ENCODE measurements around the gene KDM6A. TPM values are rescaled to one million over a fixed set of nuclear protein-coding genes. Genes with fewer than 3 reads are reported as not detected.

Gene KDM6A
- total RNA-seq, 4 donors from 2014 or later: 24.4 to 29.7 (median 26.8) TPM

DNA sequence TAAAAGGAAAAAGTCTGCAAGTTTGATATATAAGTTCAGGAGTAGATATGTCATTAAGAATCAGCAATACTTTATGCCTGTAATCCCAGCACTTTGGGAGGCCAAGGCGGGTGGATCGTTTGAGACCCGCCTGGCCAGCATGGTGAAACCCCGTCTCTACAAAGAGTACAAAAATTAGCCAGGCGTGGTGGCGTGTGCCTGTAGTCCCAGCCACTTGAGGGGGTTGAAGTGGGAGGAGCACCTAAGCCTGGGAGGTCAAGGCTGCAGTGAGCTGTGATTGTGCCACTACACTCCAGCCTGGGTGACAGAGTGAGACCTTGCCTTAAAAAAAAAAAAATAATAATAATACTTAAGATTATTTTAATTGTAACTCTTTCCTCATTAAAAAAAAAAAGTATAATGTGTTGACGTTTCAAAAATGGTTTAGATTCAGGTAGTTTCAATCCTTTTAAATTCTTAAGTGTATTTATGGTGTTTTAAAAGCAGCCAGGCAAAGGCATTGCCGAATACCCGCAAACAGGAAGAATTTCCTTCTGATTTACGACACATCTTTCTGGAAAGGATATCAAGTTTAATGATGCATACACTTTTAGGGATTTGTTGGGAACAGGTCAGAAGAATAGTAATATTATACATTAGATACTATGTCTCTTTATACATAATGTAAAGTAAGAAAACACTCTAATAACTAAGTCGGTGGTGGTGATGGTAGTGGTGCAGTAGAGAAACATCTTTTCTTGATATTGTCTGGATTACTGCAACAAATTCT lies 80.9 kb downstream of the KDM6A start:
- Histone ChIP-seq H3K27me3 (no peaks in the 10 kb centered on the region), H3K4me1 (peaks cover 3 to 22% (median 6%) of the 10 kb centered on the region in 3 donors), H3K36me3 (no peaks in the 10 kb centered on the region), H3K4me3 (no peak overlapping the region), H3K27ac (no peak overlapping the region), H3K9me3 (no peaks in the 10 kb centered on the region)
- intact Hi-C loops (cut with DNase I): no loop called here
- 62 to 81% methylated on average over 9 to 11 of the region's 11 CpGs for WGBS, 2 donors
- TF ChIP-seq, protein P1, sequence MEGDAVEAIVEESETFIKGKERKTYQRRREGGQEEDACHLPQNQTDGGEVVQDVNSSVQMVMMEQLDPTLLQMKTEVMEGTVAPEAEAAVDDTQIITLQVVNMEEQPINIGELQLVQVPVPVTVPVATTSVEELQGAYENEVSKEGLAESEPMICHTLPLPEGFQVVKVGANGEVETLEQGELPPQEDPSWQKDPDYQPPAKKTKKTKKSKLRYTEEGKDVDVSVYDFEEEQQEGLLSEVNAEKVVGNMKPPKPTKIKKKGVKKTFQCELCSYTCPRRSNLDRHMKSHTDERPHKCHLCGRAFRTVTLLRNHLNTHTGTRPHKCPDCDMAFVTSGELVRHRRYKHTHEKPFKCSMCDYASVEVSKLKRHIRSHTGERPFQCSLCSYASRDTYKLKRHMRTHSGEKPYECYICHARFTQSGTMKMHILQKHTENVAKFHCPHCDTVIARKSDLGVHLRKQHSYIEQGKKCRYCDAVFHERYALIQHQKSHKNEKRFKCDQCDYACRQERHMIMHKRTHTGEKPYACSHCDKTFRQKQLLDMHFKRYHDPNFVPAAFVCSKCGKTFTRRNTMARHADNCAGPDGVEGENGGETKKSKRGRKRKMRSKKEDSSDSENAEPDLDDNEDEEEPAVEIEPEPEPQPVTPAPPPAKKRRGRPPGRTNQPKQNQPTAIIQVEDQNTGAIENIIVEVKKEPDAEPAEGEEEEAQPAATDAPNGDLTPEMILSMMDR (IDR thresholded peaks at IDR 0.05): no peak
- TF ChIP-seq POLR2A (IDR thresholded peaks at IDR 0.05): no peak
- no peak for DNase-seq

- intact Hi-C loops (cut with DNase I): no loop called here
Measured at GRCh38 chrX:44954562-44954961, 81.6 kb downstream of the KDM6A start.

GRCh38 chrX:44957848-44958247 lies 84.9 kb downstream of the KDM6A start:
- Histone ChIP-seq H3K4me3 (no peak overlapping the region), H3K27ac (no peak overlapping the region), H3K9me3 (no peaks in the 10 kb centered on the region), H3K36me3 (no peaks in the 10 kb centered on the region), H3K27me3 (no peaks in the 10 kb centered on the region), H3K4me1 (peaks cover 0 to 9% (median 2%) of the 10 kb centered on the region in 3 donors)
- intact Hi-C loops (cut with DNase I): no loop called here
- DNase-seq: no peak
- 100% methylated on average over 1 of the region's 2 CpGs; no CpG with 5 or more reads in 1 of the 2 donors for WGBS, 2 donors
- TF ChIP-seq POLR2A (IDR thresholded peaks at IDR 0.05): no peak
- TF ChIP-seq, protein P1 (IDR thresholded peaks at IDR 0.05): no peak

More at GRCh38 chrX:44954562-44954961, 81.6 kb downstream of the KDM6A start:
- Histone ChIP-seq H3K9me3 (no peaks in the 10 kb centered on the region), H3K27ac (no peak overlapping the region), H3K36me3 (no peaks in the 10 kb centered on the region), H3K27me3 (no peaks in the 10 kb centered on the region), H3K4me1 (peaks cover 3 to 22% (median 6%) of the 10 kb centered on the region in 3 donors), H3K4me3 (no peak overlapping the region)
- WGBS, 2 donors: 63 to 85% methylated on average over 3 of the region's 3 CpGs
- no peak for TF ChIP-seq POLR2A (IDR thresholded peaks at IDR 0.05)
- TF ChIP-seq, protein P1 (IDR thresholded peaks at IDR 0.05): no peak
- DNase-seq: no peak

- WGBS, 2 donors: 80 to 89% methylated on average over 1 of the region's 1 CpG
- Histone ChIP-seq H3K36me3 (peaks cover 0 to under 1% (median 0%) of the 10 kb centered on the region in 3 donors), H3K4me1 (peaks cover 0 to 9% (median 2%) of the 10 kb centered on the region in 3 donors), H3K9me3 (no peaks in the 10 kb centered on the region), H3K27ac (no peak overlapping the region), H3K4me3 (no peak overlapping the region), H3K27me3 (no peaks in the 10 kb centered on the region)
- no peak for DNase-seq
- intact Hi-C loops (cut with DNase I): no loop called here
- TF ChIP-seq, protein P1 (IDR thresholded peaks at IDR 0.05): no peak
- TF ChIP-seq POLR2A (IDR thresholded peaks at IDR 0.05): no peak
Measured at GRCh38 chrX:44958480-44958879, 85.5 kb downstream of the KDM6A start.

DNA sequence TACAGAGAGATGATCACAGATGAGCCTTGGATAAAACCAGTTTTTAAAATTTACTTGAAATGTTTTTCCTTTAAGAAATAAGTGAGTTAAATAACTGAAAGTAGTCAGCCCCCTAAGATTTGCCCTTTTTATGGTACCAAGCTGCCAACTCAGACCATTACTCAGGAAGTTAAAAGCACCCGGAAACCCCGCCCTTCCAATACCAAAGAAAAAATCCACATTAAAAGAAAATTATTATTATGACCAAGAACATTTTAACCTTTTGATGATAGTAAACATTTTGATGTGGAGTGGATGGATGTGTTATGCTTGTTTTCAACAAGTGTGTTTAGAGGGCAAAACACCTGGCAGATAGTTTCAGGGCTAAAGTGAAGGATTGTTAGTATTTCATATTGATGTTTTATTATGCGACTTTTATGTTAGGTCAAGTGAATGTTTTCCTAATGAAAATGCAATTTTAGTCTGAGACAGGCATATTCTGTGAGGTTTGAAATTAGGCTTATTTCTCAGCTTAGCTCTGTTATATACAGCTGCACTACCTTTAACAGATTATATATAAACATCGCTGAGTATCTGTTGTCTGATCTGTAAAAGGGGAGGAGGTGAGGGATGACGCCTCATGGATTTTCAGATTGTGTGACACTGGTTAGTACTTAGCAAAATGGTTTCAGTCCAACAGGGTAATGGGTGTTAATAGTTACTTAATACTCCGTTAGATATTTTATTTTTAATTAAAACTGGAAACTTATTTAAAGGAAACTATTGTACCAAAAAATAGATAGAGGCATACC lies 89.0 kb downstream of the KDM6A start:
- WGBS, 2 donors: 80 to 88% methylated on average over 6 of the region's 6 CpGs
- Histone ChIP-seq H3K4me3 (no peak overlapping the region), H3K4me1 (peaks cover 0 to 3% (median 2%) of the 10 kb centered on the region in 3 donors), H3K27me3 (no peaks in the 10 kb centered on the region), H3K9me3 (no peaks in the 10 kb centered on the region), H3K36me3 (peaks cover 0 to 7% (median 0%) of the 10 kb centered on the region in 3 donors), H3K27ac (no peak overlapping the region)
- no peak for TF ChIP-seq POLR2A (IDR thresholded peaks at IDR 0.05)
- TF ChIP-seq, protein P1 (IDR thresholded peaks at IDR 0.05): no peak
- no peak for DNase-seq
- intact Hi-C loops (cut with DNase I): no loop called here

Data from esophagus squamous epithelium (tissue), 5 donors.